HG03139 (cell line): ENCODE data around the gene ZFHX3.

Source experiments
- ATAC-seq: cut with Tn5 transposase; IDR thresholded peaks from one replicate; pipeline ENCODE4 v1.9.1; 2021; ENCODE audit not compliant: unreplicated experiment

Gene ZFHX3

GRCh38 chr16:73042807-73043206 is 5.1 kb downstream of the ZFHX3 start:
- no peak for ATAC-seq

- no peak for ATAC-seq
These were observed 6.3 kb downstream of the ZFHX3 start for GRCh38 chr16:73041676-73042075.

- ATAC-seq = no peak
These were observed 7.1 kb downstream of the ZFHX3 start for GRCh38 chr16:73040735-73041402.

- no peak for ATAC-seq
These were observed 7.8 kb downstream of the ZFHX3 start for GRCh38 chr16:73040136-73040535.

- ATAC-seq = no peak
These were observed 9.9 kb downstream of the ZFHX3 start for GRCh38 chr16:73037845-73038570.

GRCh38 chr16:73037331-73037745 is 10.6 kb downstream of the ZFHX3 start:
- ATAC-seq = no peak

GRCh38 chr16:73036074-73036826 is 11.7 kb downstream of the ZFHX3 start:
- ATAC-seq = peak; percentile 61

DNA sequence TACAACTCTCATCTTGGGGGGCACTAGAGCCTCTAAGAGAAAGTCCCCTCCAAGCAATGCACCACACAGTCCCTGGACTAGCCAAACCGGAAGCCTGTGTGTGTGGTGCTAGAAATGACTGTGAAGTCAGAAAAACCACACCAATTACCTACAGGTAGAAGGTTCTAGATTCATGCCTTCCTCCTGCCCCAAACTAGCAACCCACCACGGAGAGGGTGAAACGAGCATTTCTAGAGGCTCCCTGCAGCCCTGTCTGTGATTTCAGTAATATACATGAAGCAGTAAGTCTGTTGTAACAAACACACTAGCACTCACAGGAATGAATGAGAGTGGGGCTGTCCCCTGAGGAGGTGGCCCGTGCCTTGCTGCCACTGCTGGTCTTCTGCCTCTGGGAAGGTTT is 13.6 kb downstream of the ZFHX3 start:
- ATAC-seq = no peak

GRCh38 chr16:73033271-73033998 is 14.5 kb downstream of the ZFHX3 start:
- ATAC-seq = no peak

DNA sequence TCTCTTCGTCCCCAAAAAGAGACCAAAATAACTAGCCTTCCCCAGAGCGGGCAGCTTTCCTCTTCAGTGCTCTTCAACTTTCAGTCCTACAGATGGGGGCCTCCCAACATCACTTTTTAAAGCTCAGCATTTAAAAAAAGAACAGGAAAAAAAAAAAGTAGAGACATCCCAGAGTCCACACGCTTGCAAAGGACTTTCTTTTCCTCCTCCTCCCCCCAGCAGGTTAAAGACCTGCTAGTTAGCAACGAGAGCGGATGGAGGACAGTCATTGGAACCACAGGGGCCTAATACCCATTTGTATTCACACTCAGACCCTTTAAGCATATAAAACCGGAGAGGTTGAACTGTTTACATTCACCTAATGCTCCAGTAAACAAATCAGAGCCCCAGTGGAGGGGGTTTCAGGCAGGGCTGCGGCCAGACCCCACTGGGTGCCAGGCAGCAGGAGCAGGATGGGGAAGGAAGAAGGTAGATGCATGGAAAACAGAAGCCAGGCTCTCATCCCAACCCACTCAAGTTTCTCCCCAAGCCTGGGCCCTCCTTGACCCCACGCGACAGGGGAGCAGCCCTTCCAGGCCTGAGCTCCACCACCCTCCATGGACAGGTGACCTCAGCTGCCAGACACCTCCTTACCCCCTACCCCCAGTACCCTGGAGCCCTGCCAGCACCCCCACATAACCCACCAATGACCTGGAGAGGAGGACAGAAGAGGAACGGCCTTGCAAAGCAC is 15.2 kb downstream of the ZFHX3 start:
- ATAC-seq = no peak

DNA sequence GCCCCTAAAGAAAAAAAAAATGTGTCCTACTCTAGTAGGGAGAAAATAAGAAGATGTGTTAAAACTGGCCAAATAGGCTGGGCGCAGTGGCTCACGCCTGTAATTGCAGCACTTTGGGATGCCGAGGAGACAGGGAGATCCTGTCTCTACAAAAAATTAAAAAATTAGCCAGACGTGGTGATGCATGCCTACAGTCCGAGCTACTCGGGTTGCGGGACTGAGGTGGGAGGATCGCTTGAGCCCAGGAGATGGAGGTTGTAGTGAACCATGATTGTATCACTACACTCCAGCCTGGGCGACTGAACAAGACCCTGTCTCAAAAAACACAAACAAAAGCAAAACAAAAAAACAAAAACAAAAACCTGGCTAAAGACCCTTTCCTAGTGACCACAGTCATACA is 15.9 kb downstream of the ZFHX3 start:
- ATAC-seq = no peak

DNA sequence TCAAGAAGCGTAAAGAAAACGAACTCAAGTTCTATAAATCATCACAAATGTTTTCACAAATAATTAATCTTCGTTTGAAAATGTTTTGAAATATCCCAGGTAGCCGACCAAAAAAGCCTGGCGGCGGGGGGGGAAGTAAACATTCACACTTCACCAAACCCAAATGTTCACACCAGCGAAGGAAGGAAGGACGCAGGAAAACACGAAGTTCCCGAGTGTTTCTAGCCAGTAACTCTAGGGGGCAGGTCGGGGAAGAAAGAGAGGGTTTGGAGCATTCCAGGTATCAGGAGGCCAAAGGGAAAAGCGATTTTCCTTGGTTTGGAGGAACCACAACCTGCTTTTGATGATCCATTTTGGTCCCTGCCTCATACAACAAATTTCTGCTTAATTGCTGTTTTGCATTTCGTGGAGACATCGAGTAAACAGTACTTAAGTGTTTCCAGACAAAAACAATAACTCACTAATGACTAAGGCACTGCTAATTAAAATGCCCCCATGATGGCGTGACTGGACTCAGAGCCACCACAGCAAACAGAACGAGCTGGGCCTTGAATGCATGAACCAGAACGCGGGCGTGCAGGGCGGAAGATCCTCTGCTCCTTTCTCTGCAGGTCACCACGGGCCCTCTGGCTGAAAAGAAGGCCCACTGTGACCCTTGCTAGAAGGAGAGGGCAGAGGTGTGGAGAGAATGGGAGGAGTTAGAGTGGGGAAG is 16.6 kb downstream of the ZFHX3 start:
- ATAC-seq = no peak

GRCh38 chr16:73028721-73029361 is 19.1 kb downstream of the ZFHX3 start:
- ATAC-seq = no peak

- no peak for ATAC-seq
These were observed 19.7 kb downstream of the ZFHX3 start for GRCh38 chr16:73028263-73028662.

GRCh38 chr16:73027685-73028111 is 20.2 kb downstream of the ZFHX3 start:
- ATAC-seq = no peak

GRCh38 chr16:73026754-73027684 is 20.9 kb downstream of the ZFHX3 start:
- ATAC-seq = no peak

GRCh38 chr16:73025856-73026210 is 22.1 kb downstream of the ZFHX3 start:
- ATAC-seq = no peak

DNA sequence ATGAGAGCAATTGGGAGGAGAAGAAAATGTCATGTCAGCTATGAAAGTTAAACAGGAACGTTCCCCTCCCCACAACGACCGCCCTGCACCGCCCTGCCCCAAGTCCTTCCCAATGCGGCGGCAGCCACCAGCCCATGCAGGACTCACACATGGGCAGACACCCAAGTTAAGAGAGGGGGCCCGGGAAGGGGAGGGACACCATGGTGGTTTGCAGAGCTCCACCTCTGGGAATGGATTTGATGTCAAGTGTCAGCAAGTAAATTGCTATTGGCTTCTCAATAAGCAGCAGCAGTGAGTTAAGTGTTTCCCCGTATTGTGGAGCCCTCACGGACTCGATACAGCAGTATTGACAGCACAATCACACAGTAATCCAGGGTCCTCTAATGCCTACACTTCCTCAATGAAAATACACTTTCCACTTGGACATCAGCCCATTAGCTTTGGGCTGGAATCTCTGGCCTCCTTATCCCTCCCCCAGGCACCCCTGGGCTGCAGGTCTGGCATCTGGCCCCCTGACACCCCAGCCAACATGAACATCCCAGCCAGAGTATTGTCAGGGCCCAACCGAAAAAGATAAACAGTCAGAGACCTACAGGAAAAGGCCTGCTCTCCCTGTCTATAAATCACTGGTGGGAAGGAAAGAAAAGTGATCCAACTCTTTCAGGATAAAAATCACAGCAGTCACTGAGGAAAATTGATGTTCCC is 22.6 kb downstream of the ZFHX3 start:
- no peak for ATAC-seq
